ENCODE measurements around the gene MGST3.

Gene MGST3

DNA sequence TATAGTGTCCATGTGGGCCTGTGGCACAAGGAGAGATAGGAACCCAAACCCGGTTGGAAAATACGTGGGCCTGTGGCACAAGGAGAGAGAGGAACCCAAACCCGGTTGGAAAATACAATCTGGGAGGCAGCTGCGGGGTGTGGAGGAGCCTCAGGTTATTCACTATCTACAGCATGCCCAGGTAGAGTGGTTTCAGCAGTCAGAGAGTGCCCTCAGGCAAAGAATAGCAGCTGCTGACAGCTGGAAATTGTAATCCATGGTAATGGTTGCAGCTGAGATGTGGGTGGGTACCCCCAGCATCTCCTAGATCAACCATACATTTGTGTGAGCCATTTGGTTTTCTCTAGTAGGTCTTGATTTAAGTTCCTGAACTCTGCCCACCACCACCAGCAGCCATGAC, 25.8 kb upstream of the MGST3 start:
- TF ChIP-seq FOXP2 (optimal IDR thresholded peaks at IDR 0.05; ENCODE audit: borderline replicate concordance, extremely low read depth, extremely low read length, insufficient read depth) (no peak), SIN3A (IDR thresholded peaks at IDR 0.05; ENCODE audit: borderline replicate concordance, insufficient read depth, low read length) (no peak), TAF1 (IDR thresholded peaks at IDR 0.05; ENCODE audit: borderline replicate concordance, insufficient read depth, low read length) (no peak), POLR2AphosphoS5 (IDR thresholded peaks at IDR 0.05; ENCODE audit: low read depth, low read length) (no peak), REST (IDR thresholded peaks at IDR 0.05; ENCODE audit: insufficient read depth in 1 of 2, low read depth in 2 of 2, low read length in 2 of 2) (no peak)

DNA sequence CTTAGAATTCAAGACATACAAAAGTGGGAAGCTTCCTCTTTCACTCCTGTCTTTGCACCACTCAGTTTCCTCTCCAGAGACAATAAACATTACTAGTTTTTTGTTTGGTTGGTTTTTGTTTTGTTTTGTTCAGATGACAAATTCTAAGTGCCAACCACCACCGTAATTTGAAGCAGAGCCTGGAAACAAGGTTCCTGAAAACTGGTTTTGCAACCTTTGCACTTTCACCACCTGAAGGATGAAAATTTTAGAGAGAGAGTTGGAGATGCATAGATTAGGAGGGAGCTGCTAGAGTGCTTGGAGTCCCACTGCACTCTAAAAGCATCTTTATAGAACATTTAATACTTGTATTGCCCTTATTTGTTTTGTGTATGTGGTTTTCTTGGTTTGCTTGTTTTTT, 20.2 kb upstream of the MGST3 start:
- TF ChIP-seq SIN3A (IDR thresholded peaks at IDR 0.05; ENCODE audit: borderline replicate concordance, insufficient read depth, low read length): no peak
- TF ChIP-seq REST (IDR thresholded peaks at IDR 0.05; ENCODE audit: insufficient read depth in 1 of 2, low read depth in 2 of 2, low read length in 2 of 2): no peak
- TF ChIP-seq TAF1 (IDR thresholded peaks at IDR 0.05; ENCODE audit: borderline replicate concordance, insufficient read depth, low read length): no peak
- TF ChIP-seq POLR2AphosphoS5 (IDR thresholded peaks at IDR 0.05; ENCODE audit: low read depth, low read length): no peak
- no peak for TF ChIP-seq FOXP2 (optimal IDR thresholded peaks at IDR 0.05; ENCODE audit: borderline replicate concordance, extremely low read depth, extremely low read length, insufficient read depth)

DNA sequence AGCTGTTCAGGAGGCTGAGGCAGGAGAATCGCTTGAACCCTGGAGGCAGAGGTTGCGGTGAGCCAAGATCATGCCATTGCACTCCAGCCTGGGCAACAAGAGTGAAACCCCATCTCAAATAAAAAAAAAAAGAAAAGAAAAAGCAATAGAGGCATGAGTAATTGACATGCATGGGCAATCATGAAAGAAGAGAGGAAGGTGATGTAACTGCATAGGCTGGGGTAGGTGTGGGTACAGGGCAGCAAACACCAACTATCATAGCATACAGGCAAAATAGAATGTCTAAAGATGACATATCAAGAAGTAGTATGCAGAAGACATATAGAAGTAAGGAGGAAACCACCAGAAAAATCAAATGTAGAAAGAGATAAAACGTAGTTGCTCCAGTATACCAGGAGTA, 19.0 kb upstream of the MGST3 start:
- no peak for TF ChIP-seq SIN3A (IDR thresholded peaks at IDR 0.05; ENCODE audit: borderline replicate concordance, insufficient read depth, low read length)
- no peak for TF ChIP-seq POLR2AphosphoS5 (IDR thresholded peaks at IDR 0.05; ENCODE audit: low read depth, low read length)
- TF ChIP-seq REST (IDR thresholded peaks at IDR 0.05; ENCODE audit: insufficient read depth in 1 of 2, low read depth in 2 of 2, low read length in 2 of 2): no peak
- no peak for TF ChIP-seq FOXP2 (optimal IDR thresholded peaks at IDR 0.05; ENCODE audit: borderline replicate concordance, extremely low read depth, extremely low read length, insufficient read depth)
- TF ChIP-seq TAF1 (IDR thresholded peaks at IDR 0.05; ENCODE audit: borderline replicate concordance, insufficient read depth, low read length): no peak

DNA sequence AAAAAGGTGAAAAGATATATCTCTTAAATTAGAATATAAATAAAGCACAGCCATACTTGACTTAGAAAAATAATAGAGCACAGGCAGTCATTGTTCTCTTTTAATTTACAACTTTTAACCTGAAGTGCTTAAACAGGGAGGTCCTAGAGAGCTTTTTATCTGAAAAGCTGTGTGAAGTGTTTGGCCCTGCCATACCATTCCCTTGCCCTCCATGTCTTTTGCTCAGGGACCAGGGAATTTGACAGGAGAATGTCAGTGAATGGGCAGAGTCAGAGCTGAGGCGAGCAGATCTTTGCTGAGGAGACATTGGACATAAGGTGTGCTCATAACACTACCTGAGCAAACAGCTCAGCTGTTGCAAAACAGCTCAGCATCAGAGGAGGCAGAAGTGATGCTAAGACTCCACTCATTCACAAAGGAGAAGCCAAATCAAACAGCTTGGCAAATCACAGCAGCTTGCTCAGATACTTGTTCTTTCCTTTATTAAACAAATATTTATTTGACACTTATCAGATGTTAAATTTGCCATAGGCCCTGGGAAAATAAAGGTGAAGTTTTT, 14.9 kb upstream of the MGST3 start:
- TF ChIP-seq TAF1 (IDR thresholded peaks at IDR 0.05; ENCODE audit: borderline replicate concordance, insufficient read depth, low read length) (no peak), REST (IDR thresholded peaks at IDR 0.05; ENCODE audit: insufficient read depth in 1 of 2, low read depth in 2 of 2, low read length in 2 of 2) (no peak), FOXP2 (optimal IDR thresholded peaks at IDR 0.05; ENCODE audit: borderline replicate concordance, extremely low read depth, extremely low read length, insufficient read depth) (no peak), POLR2AphosphoS5 (IDR thresholded peaks at IDR 0.05; ENCODE audit: low read depth, low read length) (no peak), SIN3A (IDR thresholded peaks at IDR 0.05; ENCODE audit: borderline replicate concordance, insufficient read depth, low read length) (no peak)

All from PFSK-1 (cell line).